Endothelial cell of umbilical vein (primary cell): ENCODE data around the gene TMEM184C.

Experiments
- EZH2 ChIP-seq: IDR thresholded peaks from 2 replicates; pipeline ENCODE4 v1.6.1; 2012; ENCODE audit warnings: borderline replicate concordance, low read depth, mild to moderate bottlenecking, moderate library complexity, low read length, inconsistent platforms; ENCODE audit not compliant: severe bottlenecking
- POLR2A ChIP-seq: IDR thresholded peaks from 2 replicates; pipeline ENCODE4 v1.6.1; 2012; ENCODE audit warnings: low read depth, mild to moderate bottlenecking, control low read depth, low read length
- POLR2AphosphoS5 ChIP-seq: IDR thresholded peaks from 2 replicates; pipeline ENCODE4 v1.6.1; 2012; ENCODE audit warnings: low read depth, mild to moderate bottlenecking, control low read depth, low read length, moderate library complexity; ENCODE audit not compliant: insufficient read depth
- TF ChIP-seq, protein P1 (sequence below), 2 donors: IDR thresholded peaks; 1 replicate in 1 of 2; 2 replicates in 1 of 2; pipeline ENCODE4 v1.5.1; 2011; ENCODE audit warnings: low read length in 2 of 2, mild to moderate bottlenecking in 2 of 2, moderate library complexity in 2 of 2, control low read depth in 1 of 2, inconsistent platforms in 1 of 2, low read depth in 1 of 2; ENCODE audit not compliant: insufficient read depth in 1 of 2; ENCODE audit errors: extremely low read depth in 1 of 2

DNA sequence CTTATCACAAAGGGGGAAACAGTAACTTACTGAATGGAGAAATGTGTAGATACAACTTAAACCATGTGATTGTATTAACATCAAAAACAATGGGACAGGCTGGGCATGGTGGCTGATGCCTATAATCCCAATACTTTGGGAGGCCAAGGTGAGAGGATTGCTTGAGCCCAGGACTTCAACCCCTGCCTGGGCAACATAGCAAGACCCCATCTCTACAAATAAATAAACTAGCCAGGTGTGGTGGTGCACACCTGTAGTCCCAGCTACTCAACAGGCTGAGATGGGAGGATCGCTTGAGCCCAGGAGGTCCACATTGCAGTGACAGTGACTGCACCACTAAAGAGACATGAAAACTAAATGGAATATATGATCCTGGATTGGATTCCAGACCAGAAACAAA lies 26.4 kb downstream of the TMEM184C start:
- no peak for TF ChIP-seq POLR2A
- TF ChIP-seq, protein P1, sequence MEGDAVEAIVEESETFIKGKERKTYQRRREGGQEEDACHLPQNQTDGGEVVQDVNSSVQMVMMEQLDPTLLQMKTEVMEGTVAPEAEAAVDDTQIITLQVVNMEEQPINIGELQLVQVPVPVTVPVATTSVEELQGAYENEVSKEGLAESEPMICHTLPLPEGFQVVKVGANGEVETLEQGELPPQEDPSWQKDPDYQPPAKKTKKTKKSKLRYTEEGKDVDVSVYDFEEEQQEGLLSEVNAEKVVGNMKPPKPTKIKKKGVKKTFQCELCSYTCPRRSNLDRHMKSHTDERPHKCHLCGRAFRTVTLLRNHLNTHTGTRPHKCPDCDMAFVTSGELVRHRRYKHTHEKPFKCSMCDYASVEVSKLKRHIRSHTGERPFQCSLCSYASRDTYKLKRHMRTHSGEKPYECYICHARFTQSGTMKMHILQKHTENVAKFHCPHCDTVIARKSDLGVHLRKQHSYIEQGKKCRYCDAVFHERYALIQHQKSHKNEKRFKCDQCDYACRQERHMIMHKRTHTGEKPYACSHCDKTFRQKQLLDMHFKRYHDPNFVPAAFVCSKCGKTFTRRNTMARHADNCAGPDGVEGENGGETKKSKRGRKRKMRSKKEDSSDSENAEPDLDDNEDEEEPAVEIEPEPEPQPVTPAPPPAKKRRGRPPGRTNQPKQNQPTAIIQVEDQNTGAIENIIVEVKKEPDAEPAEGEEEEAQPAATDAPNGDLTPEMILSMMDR (IDR thresholded peaks at IDR 0.05; ENCODE audit: extremely low read depth in 1 of 2, insufficient read depth in 1 of 2, low read depth in 1 of 2, low read length in 2 of 2) = no peak
- TF ChIP-seq POLR2AphosphoS5 = no peak
- TF ChIP-seq EZH2 = no peak
